Measurements from ENCODE around the gene LRRC9.

DNA sequence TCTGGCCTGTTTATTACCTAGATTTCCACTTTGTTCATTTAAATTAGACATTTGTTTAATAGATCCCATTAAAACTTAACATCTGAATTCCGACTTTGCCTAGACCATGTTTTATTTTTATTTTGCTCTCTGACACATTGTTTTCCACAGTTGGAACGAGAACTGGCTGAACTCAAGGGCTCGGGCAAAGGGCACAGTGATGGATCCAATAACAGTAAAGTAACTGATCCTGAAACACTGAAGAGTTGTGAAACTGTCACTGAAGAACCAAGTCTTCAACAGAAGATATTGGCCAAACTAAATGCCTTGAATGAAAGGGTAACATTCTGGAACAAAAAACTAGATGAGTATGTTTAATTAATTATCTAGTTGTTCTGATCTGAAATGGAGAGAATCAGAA lies 39.7 kb downstream of the LRRC9 start:
- TF ChIP-seq, protein P1, sequence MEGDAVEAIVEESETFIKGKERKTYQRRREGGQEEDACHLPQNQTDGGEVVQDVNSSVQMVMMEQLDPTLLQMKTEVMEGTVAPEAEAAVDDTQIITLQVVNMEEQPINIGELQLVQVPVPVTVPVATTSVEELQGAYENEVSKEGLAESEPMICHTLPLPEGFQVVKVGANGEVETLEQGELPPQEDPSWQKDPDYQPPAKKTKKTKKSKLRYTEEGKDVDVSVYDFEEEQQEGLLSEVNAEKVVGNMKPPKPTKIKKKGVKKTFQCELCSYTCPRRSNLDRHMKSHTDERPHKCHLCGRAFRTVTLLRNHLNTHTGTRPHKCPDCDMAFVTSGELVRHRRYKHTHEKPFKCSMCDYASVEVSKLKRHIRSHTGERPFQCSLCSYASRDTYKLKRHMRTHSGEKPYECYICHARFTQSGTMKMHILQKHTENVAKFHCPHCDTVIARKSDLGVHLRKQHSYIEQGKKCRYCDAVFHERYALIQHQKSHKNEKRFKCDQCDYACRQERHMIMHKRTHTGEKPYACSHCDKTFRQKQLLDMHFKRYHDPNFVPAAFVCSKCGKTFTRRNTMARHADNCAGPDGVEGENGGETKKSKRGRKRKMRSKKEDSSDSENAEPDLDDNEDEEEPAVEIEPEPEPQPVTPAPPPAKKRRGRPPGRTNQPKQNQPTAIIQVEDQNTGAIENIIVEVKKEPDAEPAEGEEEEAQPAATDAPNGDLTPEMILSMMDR (IDR thresholded peaks at IDR 0.05 in 8 of 11, conservative IDR thresholded peaks at IDR 0.05 in 3 of 11) = no peak
- no peak for TF ChIP-seq POLR2AphosphoS5 (IDR thresholded peaks at IDR 0.05)
- no peak for TF ChIP-seq POLR2A (IDR thresholded peaks at IDR 0.05)
